GM18520 (cell line): ENCODE measurements around the gene ESCO1.
"Not testable (repeated sequence)": the region's sequence is repeated elsewhere in the genome, so short reads cannot be mapped to it uniquely, and the experiment has no call there.

Experiments used
- ATAC-seq: cut with Tn5 transposase; IDR thresholded peaks from one replicate; pipeline ENCODE4 v1.9.1; 2021; ENCODE audit not compliant: unreplicated experiment

The ESCO1 gene

DNA sequence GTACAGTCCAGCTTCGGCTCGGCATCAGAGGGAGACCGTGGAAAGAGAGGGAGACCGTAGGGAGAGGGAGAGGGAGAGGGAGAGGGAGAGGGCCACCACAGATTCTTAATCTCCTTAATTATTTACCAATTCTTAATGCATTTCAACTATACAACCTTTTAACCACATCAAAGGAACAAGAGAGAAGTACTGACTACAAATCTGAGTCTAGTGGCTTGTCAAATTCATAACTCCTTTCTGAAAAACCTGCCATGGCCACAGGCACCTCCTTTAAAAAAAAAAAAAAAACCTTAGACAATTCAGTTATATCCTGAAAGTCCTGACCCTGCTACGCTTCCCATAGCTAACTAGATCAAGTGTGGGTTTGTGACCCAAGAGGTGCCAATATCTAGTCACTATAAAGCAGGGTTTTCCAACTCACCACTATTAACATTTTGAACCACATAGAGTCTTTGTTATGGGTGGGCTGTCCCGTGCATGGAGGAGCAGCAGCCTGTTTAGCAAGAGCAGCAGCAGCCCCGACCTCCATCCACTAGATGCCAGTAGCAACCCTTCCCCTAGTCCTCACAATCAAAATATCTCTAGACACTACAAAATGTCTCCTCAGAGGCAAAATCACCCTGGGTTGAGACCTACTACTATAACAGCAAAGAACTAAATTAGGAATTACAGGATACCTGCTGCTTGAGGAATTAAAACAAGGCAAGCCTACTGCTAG, 6.8 kb downstream of the ESCO1 start:
- ATAC-seq: no peak

DNA sequence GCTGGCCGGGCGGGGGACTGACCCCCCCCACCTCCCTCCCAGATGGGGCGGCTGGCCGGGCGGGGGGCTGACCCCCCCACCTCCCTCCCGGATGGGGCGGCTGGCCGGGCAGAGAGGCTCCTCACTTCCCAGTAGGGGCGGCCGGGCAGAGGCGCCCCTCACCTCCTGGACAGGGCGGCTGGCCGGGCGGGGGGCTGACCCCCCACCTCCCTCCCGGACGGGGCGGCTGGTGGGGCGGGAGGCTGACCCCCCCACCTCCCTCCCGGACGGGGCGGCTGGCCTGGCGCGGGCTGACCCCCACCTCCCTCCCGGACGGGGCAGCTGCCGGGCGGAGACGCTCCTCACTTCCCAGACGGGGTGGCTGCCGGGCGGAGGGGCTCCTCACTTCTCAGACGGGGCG, 8.1 kb downstream of the ESCO1 start:
- ATAC-seq: not testable (repeated sequence)

DNA sequence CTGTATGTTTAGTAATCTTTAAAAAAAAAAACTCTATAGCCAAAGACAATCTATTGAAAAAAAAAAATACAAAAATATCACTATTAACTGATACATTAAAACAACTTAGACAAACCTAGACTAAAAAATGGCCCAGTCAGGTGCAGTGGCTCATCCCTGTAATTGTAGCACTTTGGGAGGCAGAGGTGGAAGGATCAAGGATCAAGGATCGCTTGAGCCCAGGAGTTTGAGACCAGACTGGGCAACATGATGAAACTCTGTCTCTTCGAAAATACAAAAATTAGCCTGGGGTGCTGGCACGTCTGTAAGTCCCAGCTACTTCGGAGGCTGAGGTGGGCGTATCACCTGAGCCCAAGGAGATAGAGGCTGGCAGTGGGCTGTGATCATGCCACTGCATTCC, 16.1 kb downstream of the ESCO1 start:
- no peak for ATAC-seq

DNA sequence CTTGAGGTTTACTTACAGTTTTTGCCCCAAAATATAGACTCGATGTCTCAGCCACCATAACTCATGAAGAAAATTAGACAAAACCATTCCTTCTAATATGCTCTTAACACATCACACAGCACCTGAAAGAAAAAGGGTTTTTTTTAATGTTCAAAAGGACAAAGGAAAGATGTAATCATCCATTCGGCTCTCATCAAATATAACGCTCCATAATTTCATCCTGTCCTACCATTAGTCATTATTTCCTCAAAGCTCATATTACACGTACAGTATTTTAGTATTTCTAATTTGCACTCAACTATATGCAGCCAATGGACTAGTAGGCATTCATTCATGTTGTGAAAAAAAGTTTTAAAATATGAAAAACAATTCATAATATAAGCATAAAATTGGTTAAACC, 24.8 kb downstream of the ESCO1 start:
- no peak for ATAC-seq

GRCh38 chr18:21571772-21572171, 28.7 kb downstream of the ESCO1 start:
- ATAC-seq: no peak

DNA sequence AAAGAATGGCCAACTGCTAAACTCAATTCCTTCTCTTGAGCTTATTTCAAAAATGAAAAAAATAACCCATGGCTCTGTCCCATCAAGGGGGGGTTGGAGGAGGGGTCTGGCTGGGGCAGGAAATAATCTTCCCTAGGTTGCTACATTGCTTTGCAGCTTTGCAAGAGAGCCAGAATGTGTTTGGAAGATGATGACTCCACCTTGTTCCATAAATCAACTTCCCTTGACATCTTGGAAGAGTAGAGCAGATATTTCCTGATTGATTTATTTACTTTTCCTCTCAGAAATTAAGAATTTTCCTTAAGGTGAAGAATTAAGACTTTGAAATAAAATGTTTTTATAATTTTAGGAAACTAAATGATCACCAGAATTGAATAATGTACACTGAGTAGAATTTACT, 41.3 kb downstream of the ESCO1 start:
- ATAC-seq: no peak

- no peak for ATAC-seq
These were observed 42.8 kb downstream of the ESCO1 start for GRCh38 chr18:21557607-21558253.

GRCh38 chr18:21550510-21550970, 50.0 kb downstream of the ESCO1 start:
- ATAC-seq: no peak

- no peak for ATAC-seq
These were observed 51.9 kb downstream of the ESCO1 start for GRCh38 chr18:21548647-21549046.

DNA sequence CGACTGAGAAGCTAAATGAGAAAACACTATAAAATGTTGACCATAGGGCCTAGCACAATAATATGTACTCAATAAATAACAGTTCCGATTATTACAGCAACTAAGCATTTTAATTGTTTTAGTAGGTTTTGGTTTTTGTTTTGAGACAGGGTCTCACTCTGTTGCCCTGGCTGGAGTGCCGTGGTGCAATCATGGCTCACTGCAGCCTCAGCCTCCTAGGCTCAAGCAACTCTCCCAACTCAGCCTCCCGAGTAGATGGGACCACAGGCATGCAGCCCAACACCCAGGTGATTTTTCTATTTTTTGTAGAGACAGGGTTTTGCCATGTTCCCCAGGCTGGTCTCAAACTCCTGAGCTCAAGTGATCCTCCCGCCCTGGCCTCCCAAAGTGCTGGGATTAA, 54.1 kb downstream of the ESCO1 start:
- ATAC-seq: no peak

DNA sequence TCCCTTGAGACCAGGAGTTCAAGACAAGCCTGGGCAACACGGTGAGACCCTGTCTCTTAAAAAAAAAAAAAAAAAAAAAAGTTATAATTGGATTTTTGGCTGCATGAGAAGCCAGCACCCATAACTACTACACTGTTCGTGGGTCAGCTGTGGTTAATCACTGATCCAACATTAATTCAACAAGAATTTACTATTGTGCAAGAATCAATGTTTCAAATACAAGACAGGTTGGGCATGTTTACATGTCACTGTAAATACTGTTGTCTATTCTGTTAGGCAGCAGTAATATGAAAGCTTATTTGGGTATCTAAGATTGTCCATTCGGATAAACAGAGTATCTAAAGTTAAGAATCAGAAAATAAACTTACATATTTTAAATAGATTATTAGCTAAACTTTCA, 62.3 kb downstream of the ESCO1 start:
- ATAC-seq: no peak

GRCh38 chr18:21534327-21534726, 66.2 kb downstream of the ESCO1 start:
- ATAC-seq: no peak

DNA sequence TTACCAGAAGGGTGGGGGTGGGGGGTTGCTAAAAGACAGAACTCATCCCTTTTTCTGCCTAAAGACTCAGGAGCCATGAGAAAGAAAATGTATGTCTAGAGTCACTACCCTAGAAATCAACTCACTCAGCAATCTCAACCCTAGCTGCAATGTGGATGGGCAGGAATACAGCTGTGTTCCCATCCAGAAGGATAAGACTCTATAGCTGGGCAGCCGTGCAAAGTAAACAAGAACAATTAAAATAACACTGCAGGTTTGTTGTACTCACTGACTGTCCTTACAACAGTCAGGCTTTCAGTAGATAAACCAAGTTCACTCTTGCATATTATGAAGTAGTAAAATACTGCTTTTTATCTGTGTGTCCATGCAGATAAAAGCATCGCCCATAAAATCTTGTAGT, 74.0 kb downstream of the ESCO1 start:
- no peak for ATAC-seq

DNA sequence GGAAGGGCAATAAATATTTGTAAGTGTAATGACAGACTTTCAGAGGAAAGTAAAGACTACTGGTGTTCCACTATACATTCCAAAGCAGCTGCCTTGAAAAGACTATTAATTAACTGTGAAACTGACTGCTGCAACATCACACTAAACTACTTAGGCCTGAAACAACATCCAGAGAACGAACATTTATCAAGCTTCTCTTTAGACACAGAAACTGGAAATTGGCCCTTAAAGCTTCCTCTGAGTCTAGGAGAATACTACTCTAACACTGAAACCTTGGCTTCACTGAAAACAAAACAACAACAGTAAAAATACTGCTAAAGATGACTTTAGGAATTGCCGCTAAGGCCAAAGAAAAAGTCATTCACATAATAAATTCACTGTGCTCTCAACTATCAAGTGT, 74.6 kb downstream of the ESCO1 start:
- ATAC-seq: no peak

DNA sequence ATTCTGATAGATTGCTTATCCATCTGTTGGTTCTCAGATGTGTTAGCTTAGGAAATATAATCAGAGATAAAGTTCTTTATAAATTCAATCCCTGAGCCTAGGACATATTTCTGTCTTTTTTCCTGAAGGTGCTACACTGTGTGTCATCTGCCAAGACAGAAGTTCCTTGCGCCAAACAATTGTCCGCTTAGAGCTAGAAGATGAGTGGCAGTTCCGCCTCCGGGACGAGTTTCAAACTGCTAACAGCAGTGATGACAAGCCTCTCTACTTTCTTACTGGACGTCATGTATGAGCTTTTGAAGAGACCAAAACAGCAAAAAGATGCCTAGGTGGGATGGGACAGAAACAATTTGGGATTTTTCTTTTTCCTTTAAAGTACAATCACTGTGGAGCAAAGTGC, 78.0 kb downstream of the ESCO1 start:
- ATAC-seq: no peak

GRCh38 chr18:21513741-21514140, 86.8 kb downstream of the ESCO1 start:
- no peak for ATAC-seq

DNA sequence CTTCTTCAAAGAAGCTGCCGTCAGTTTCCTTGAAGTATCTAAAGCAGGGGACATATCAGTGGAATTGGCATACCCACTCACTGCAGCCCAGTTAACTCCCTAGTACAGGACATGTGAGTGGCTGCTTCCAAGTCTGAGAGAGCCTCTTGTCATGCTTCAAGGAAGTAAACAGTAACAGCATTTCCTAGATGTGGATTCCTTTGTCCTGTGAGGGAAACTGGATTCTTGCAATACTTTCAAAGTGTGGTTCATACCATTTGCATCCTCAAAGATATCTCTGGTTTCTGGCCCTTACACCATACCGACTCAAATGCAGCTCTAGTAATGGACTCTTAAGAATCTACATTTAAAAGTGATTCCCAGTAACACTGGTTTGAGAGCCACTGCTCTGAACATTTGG, 87.2 kb downstream of the ESCO1 start:
- ATAC-seq: no peak

GRCh38 chr18:21509062-21509461, 91.4 kb downstream of the ESCO1 start:
- ATAC-seq: no peak

DNA sequence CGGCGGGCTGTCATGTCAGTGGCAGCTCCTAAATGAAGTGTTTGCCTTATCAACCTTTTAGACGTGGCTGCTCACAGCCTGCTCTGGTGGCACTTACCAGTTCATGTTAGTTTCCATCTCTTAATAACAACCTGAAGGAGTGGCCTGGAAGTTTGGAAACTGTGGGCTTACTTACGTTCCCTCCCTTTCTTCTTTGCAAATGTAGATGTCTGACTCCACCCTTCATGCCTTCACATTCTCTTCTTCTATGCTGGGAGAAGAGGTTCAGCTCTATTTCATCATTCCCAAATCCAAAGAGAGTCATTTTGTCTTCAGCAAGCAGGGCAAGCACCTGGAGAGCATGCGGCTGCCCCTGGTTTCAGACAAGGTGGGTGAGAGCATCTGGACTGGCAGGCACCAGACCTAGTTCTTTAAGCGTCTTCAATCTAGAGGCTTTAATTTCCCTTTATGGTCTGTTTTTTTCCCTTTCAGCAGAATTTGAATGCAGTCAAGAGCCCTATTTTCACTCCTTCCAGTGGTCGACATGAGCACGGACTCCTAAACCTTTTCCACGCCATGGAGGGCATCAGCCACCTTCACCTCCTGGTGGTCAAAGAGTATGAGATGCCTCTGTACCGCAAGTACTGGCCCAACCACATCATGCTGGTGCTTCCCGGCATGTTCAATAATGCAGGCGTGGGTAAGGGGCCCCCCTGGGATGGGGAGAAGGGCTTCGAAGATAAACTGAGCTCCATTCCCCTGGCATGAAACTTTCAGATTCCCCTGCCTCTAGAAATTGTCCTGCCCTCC, 92.4 kb downstream of the ESCO1 start:
- no peak for ATAC-seq

GRCh38 chr18:21502661-21503060, 97.8 kb downstream of the ESCO1 start:
- no peak for ATAC-seq

GRCh38 chr18:21499997-21500396, 100.5 kb downstream of the ESCO1 start:
- ATAC-seq: no peak

DNA sequence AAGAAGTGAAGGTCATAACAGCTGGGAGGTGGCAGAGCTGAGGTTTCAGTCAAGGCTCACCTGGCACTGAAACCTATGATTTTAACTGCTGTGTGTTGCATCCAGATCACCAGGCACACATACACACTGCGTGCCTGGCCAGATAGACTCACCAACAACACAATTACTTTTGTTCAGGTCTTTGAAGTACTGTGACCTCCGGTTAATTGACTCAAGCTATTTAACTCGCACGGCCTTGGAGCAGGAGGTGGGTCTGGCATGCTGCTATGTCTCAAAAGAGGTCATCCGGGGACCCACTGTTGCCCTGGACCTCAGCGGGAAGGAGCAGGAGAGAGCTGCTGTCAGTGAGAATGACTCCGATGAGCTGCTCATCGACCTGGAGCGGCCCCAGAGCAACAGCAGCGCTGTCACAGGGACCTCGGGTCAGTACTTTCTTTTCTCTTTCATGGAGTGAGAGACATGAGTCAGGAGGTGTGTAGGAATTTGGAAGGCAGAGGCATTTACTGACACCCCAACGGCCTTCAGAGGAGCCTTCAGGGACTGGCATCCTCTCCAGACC, 104.1 kb downstream of the ESCO1 start:
- no peak for ATAC-seq
